DOHH2 (cell line): Measurements from ENCODE around the gene KBTBD4.

Experiments
- H3F3A ChIP-seq: fragments of 200-600 bp; sonication (generic), shearing (Covaris generic); 2 replicates; pipeline ENCODE4 v1.6.0; 2016; ENCODE audit warnings: antibody characterized with exemption, mild to moderate bottlenecking; ENCODE audit not compliant: control insufficient read depth, insufficient read depth
- H3K27ac ChIP-seq: fragments of 200-600 bp; sonication (generic); 2 replicates; pipeline ENCODE4 v1.5.1; 2014; ENCODE audit warnings: low read depth, mild to moderate bottlenecking, low read length, moderate library complexity
- H3K27me3 ChIP-seq: fragments of 200-600 bp; sonication (generic); 2 replicates; pipeline ENCODE4 v1.6.1; 2014; ENCODE audit warnings: mild to moderate bottlenecking, low read length, mixed read lengths; ENCODE audit not compliant: control insufficient read depth
- H3K36me3 ChIP-seq: fragments of 200-600 bp; sonication (generic); 2 replicates; pipeline ENCODE4 v1.6.1; 2014; ENCODE audit warnings: mild to moderate bottlenecking, low read length, moderate library complexity, mixed read lengths; ENCODE audit not compliant: control insufficient read depth
- H3K4me1 ChIP-seq: fragments of 200-600 bp; sonication (generic); 2 replicates; pipeline ENCODE4 v1.6.1; 2014; ENCODE audit warnings: mild to moderate bottlenecking, low read length, mixed read lengths; ENCODE audit not compliant: control insufficient read depth
- H3K4me2 ChIP-seq: fragments of 200-600 bp; sonication (generic); 2 replicates; pipeline ENCODE4 v1.6.0; 2014; ENCODE audit warnings: mild to moderate bottlenecking, low read length, moderate library complexity
- H3K4me3 ChIP-seq: fragments of 200-600 bp; sonication (generic); 2 replicates; pipeline ENCODE4 v1.5.1; 2014; ENCODE audit warnings: mild to moderate bottlenecking, low read length, mixed read lengths
- H3K79me2 ChIP-seq: fragments of 200-600 bp; sonication (generic); 2 replicates; pipeline ENCODE4 v1.6.1; 2014; ENCODE audit warnings: mild to moderate bottlenecking, low read length, mixed read lengths; ENCODE audit not compliant: control insufficient read depth
- H3K9me2 ChIP-seq: fragments of 200-600 bp; sonication (generic); replicated peaks from 2 replicates; pipeline ENCODE4 v1.6.1; 2014; ENCODE audit warnings: mild to moderate bottlenecking, low read length, mixed read lengths; ENCODE audit not compliant: control insufficient read depth
- H3K9me3 ChIP-seq: fragments of 200-600 bp; sonication (generic); 2 replicates; pipeline ENCODE4 v1.6.1; 2014; ENCODE audit warnings: antibody characterized with exemption, low read length, mixed read lengths; ENCODE audit not compliant: control insufficient read depth, insufficient read depth
- H4K20me1 ChIP-seq: fragments of 200-600 bp; sonication (generic); 2 replicates; pipeline ENCODE4 v1.6.0; 2014; ENCODE audit warnings: low read depth, mild to moderate bottlenecking, antibody characterized with exemption, low read length, moderate library complexity; ENCODE audit not compliant: control insufficient read depth, insufficient read depth
- CTCF ChIP-seq: fragments of 200-600 bp; sonication (generic); IDR thresholded peaks from one replicate; pipeline ENCODE4 v1.5.1; 2014; ENCODE audit warnings: antibody characterized with exemption, mild to moderate bottlenecking, low read depth, low read length; ENCODE audit not compliant: poor library complexity, severe bottlenecking
- EZH2phosphoT487 ChIP-seq: fragments of 200-600 bp; sonication (generic); IDR thresholded peaks from 2 replicates; pipeline ENCODE4 v1.6.1; 2017; ENCODE audit warnings: borderline replicate concordance, mild to moderate bottlenecking, antibody characterized with exemption, low read length, moderate library complexity, mixed read lengths

The KBTBD4 gene

GRCh38 chr11:47578524-47579494, at the start of gene KBTBD4, which contains the start of gene NDUFS3:
Gene KBTBD4, minus strand, starts transcription at chr11:47578970. Its CDS starts 19 bp downstream, at chr11:47578951.
Gene NDUFS3, plus strand, starts transcription at chr11:47579074. Its CDS starts 18 bp downstream, at chr11:47579092.
- no peaks in the 10 kb centered on the region for H3K9me2 ChIP-seq
- peaks cover 26% of the 10 kb centered on the region for H3K4me1 ChIP-seq
- peak within 1 kb of the TSS; percentile 97 for H3K4me2 ChIP-seq
- no peaks in the 10 kb centered on the region for H3K27me3 ChIP-seq
- peaks cover 74% of the 10 kb centered on the region for H3K36me3 ChIP-seq
- no peaks in the 10 kb centered on the region for H3K9me3 ChIP-seq
- no peaks in the 10 kb centered on the region for H4K20me1 ChIP-seq
- H3K27ac ChIP-seq: peak within 1 kb of the TSS; percentile 48
- H3K4me3 ChIP-seq: peak within 1 kb of the TSS; percentile 99
- H3F3A ChIP-seq: no peaks in the 10 kb centered on the region
- peaks cover 53% of the 10 kb centered on the region for H3K79me2 ChIP-seq
- TF ChIP-seq EZH2phosphoT487 (no peak), CTCF (no peak)

- Histone ChIP-seq H3K4me3 (no peak overlapping the region), H3K9me3 (no peaks in the 10 kb centered on the region), H3K27ac (no peak overlapping the region), H3K4me1 (no peaks in the 10 kb centered on the region), H3K4me2 (no peak overlapping the region), H3F3A (peaks cover 3% of the 10 kb centered on the region; the same call in 1 of the 2 replicates), H4K20me1 (no peaks in the 10 kb centered on the region), H3K79me2 (no peaks in the 10 kb centered on the region), H3K9me2 (no peaks in the 10 kb centered on the region), H3K36me3 (peaks cover 75% of the 10 kb centered on the region), H3K27me3 (no peaks in the 10 kb centered on the region)
- TF ChIP-seq CTCF: no peak
- TF ChIP-seq EZH2phosphoT487: no peak
These were observed 49.3 kb upstream of the KBTBD4 start for GRCh38 chr11:47628026-47628425.

GRCh38 chr11:47626234-47626633, 47.5 kb upstream of the KBTBD4 start:
- no peak for TF ChIP-seq EZH2phosphoT487
- H3K36me3 ChIP-seq: peaks cover 84% of the 10 kb centered on the region
- no peaks in the 10 kb centered on the region for H3K9me3 ChIP-seq

More at GRCh38 chr11:47626234-47626633, 47.5 kb upstream of the KBTBD4 start:
- no peak overlapping the region for H3K4me3 ChIP-seq
- no peak overlapping the region for H3K27ac ChIP-seq
- no peaks in the 10 kb centered on the region for H3K9me2 ChIP-seq
- no peak overlapping the region for H3K4me2 ChIP-seq
- no peaks in the 10 kb centered on the region for H3K27me3 ChIP-seq
- H3K4me1 ChIP-seq: no peaks in the 10 kb centered on the region
- no peaks in the 10 kb centered on the region for H4K20me1 ChIP-seq
- H3K79me2 ChIP-seq: no peaks in the 10 kb centered on the region
- H3F3A ChIP-seq: no peaks in the 10 kb centered on the region
